ENCODE results near the gene SNAPIN. TPM values are rescaled to one million over a fixed set of nuclear protein-coding genes. Genes with fewer than 3 reads are reported as not detected.
"Not testable (repeated sequence)": the region's sequence is repeated elsewhere in the genome, so short reads cannot be mapped to it uniquely, and the experiment has no call there.

SNAPIN gene
- total RNA-seq, 1 donor from 2014 or later = 38.8 TPM

DNA sequence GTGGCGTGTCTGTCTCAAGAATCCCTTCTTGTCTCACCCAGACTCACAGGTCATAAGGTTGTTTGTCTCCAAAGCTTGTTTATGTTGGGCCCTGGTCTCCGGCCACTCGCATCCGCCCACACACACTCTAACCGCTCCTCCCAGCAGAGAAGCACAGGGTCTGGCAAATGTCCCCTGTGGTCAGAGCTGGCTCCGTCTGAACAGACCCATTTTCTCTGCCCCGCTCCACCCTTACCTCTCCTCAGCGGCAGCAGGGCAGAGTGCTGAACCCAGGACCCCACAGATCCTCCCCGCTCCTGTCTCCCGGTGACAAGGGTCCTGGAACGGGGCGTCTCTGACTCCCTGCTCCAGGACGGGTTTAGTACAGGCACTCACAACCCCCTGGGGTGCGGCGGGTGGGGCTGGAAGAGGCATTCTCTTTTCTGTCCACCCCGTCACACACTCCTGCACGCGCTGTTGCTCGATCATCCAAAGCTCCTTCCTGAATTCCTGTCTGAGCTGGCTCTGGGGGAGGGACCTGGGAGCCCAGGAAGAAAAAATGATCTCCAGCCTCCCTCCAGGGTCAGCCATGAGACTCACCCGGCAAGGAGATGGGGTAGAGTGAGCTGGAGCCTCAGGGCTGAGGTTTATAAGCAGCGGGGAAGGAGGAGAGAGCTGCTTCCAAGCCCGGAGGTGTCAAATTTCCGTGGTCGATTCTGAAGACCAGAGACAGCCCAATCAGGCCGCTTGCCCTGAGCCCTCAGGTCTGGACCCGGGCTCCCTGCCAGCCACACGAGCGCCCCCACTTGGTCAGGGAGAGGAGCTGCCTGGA is 31.4 kb upstream of the SNAPIN start, which contains the start of gene S100A13:
Gene S100A13, minus strand, starts transcription at position 602 of the 811 bp plus-strand sequence. CDS start 1,033 bp downstream, outside the sequence.
- peak; percentile 68 for DNase-seq (ENCODE audit: low spot score)

DNA sequence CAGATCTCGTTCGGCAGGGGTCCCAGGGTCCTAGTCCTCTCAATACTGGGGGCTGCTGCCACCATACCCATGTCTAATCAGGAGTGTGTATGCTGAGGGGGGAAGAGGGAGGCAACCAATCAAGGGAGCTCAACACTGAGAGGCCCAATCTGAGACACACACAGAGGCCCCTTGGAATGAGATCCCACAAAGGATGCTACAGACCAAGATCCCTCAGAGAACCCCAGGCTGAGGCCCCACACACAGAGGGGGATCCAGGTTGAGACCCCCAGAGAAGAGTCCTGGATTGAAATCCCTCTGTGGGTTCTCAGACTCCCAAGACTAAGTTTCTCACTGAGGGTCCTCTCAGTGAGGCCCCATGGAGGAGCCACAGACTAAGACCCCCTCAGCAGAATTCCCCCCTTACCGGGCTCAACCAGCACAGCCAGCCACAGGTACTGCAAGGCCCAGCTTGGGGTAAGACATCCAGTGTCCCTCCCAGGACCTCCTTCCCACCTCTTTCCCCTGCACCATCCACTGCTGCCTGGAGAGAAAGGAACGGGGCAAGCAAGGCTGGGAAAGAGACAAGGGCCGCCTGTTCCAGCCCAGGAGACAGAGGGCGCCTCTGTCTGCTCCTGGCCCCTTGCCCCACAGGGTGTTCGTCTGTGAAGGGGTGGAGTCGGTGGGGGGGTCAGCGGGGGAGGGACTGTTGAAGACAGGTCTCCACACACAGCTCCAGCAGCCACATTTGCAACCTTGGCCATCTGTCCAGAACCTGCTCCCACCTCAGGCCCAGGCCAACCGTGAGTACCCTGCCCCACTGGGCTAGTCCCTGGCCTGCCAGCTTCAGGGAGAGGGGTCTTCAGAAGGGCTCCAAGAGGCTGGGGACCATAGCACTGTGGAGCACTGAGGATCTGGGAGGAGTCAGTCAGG is 30.5 kb upstream of the SNAPIN start, which contains the start of gene S100A1:
Gene S100A1, plus strand, starts transcription at position 720 of the 912 bp plus-strand sequence. CDS start 2,088 bp downstream, outside the sequence.
- no peak for DNase-seq (ENCODE audit: low spot score)

DNA sequence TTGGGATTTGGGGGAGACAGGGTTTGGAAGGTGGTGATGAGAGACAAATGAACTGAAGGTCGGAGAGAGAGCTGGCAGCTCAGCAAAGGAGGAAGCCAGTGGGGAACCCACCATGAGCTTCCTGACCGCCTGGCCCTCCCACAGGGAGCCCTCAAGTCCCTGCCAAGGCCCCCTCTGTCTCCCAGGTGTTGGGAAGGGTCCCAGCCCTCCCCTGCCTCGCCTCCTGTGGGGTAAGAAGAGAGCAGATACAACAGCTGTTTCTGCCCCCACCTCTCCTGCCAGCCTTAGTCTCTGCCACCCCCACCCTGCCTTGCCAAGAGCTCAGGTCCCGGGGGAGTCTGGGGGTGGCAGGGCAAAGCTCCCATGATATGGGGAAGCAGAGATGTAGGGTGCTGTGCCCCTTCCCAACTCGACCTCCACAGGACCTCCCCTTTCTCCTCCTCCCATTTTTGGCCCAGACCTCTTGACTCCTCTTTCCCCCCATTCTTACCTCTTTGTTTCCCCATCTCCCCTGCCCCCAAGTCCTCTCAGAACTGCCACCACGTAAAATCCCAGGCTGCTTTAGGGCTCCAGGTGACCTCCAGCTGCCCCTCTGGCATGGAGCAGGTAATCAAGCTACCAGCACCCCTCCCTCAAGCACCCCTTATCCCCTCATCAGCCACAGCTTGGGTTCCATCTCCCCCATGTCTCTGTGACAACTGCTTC is 29.7 kb upstream of the SNAPIN start:
- DNase-seq (ENCODE audit: low spot score) = no peak

DNA sequence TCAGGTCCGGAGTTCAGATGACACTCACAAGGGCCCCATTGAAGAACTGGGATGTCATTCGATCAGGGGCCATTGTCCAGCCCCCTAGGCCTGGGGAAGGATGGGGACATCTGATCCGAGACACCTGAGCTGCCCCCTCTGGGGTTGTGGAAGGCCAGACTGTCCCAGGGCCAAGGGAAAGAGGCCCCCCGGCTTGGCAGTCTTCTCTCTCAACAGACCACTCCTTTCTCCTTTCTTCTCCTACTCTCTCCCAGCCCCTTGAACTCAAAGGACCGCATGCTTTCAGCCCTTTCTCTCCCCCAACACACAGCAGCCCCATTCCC is 29.2 kb upstream of the SNAPIN start:
- DNase-seq (ENCODE audit: low spot score) = no peak

DNA sequence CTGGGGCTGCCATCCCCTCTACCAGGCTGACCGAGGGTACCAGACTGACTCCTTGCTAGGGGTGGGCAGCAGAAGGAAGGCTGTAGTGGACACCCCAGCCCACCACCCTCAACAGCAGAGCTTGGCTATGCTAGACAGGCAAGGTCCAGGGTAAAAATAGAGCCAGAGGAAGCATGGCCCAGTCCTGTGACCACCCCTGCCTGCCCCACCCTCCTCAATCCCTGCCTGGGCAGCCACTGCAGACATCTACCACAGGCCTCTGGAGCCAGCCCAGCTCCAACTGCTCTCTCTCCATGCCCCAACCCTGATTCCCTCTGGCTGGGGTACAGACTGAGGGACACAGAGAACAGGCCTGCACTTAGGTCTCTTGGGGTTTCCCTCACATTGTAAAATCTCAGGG is 28.5 kb upstream of the SNAPIN start:
- DNase-seq (ENCODE audit: low spot score) = no peak

DNA sequence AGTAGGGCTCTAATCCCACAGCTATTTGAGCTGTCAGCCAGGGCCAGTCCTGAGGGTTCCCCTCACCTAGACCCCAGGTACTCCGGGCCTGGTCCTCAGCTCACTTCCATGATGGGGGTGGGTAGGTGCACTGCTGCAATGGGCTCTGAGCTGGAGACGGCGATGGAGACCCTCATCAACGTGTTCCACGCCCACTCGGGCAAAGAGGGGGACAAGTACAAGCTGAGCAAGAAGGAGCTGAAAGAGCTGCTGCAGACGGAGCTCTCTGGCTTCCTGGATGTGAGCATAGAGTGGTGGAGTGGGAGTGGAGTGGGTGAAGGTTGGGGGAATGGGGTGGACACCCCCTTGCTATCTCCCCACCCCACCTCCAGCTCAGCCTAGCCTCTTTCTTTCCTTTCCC is 28.1 kb upstream of the SNAPIN start:
- DNase-seq (ENCODE audit: low spot score) = no peak

DNA sequence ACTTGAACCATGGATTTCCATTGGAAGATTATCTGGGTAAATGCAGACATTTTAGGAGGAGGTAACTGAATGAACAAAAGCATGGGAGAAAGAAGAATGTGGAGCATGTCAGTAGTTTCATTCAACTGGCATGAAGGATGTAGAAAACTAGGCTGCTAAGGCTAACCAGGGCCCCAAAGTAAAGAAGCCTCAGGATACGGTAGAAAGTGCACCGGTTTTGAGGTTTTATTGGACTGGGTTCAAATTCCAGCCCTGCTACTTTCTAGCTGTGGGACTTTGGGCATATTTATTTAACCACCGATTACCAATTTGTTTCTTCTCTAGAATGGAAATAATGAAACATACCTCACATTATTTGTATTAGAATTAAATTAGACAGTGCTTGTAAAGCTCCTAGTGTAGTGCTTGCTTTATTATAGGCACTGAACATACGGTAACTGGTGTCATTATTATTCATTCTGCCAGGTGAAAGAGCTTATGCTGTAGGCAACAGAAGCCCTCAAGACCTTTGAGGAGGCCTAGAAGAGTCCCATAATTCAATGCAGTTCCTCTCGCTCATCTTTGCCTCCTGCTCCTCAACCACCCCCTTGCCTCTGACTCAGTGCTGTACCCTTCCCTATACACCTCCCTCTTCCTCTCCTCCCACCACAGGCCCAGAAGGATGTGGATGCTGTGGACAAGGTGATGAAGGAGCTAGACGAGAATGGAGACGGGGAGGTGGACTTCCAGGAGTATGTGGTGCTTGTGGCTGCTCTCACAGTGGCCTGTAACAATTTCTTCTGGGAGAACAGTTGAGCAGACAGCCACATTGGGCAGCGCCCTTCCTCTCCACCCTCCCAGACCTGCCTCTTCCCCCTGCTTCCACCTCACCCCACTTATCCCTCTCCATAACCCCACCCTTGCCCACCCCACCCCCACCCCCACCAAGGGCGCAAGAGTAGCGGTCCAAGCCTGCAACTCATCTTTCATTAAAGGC is 27.2 kb upstream of the SNAPIN start:
- DNase-seq (ENCODE audit: low spot score) = no peak

DNA sequence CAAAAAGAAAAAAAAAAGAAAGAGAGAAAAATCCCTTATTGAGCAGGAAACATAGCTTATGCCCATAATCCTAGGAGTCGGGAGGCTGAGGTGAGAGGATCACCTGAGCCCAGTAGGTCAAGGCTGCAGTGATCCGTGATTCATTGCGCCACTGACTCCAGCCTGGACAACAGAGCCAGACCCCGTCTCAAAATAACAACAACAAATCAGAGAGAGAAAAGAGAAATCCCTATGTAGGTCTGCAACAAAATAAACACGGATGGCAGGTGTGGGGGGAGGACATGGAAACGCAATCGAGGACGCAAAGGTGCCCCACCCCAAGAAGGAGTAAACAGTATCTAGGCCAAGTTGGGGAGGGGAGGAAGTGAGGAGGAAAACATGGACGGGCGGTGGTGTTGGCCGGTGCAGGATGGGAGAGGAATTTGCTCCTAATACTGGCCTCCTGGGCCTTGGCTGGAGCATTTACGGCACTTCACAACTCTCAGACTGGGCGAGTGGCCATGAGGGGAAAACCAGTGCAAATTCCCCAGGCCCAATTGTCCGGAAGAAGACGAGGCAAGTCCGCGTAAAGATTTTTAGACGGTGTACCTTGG is 25.2 kb upstream of the SNAPIN start:
- DNase-seq (ENCODE audit: low spot score) = no peak

DNA sequence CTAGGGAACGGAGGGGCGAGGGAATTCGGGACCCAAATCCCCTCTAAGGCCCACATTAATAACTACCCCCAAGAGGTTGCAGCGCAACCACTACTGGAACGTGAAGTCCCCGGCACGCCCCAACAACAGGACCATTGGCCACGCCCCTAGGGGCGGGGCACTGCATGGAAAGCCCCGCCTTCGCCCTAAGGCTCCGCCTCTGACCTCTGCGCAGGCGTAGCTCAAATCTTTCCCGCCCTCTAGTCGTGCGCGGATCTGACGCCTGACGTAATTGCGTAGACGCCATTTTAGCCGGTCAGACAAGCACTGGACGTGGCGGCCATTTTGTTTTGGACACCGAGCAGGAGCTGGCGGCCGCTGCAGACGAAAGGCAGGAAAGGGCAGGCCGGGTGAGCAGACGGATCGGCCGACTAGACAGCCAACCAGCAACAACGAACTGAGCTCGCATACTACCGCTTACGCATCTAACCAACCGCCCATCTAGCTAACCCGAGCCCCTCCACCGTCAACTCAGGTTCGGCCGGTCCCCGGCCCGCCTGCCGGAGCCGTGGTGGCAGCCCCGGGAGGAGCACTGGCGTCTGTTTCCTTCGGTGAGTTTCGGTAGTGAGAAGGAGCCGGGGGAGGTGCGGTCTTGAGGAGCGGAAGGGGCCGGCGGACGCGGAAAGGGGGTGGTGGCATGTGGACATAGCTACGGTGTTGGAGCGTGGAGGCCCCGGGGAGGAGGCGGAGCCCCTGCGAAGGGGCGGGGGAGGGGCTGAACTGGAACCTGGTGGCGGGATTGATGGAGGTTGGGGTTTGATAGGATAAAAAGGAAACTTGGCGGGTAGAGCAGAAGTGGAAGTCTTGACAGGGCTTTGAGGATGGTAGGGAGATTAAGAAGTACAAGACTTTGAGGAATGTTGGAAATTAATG is 24.5 kb upstream of the SNAPIN start, which contains the start of gene CHTOP:
Gene CHTOP, plus strand, starts transcription at position 313 of the 912 bp plus-strand sequence. CDS start 2,523 bp downstream, outside the sequence.
- peak; percentile 98 for DNase-seq (ENCODE audit: low spot score)

DNA sequence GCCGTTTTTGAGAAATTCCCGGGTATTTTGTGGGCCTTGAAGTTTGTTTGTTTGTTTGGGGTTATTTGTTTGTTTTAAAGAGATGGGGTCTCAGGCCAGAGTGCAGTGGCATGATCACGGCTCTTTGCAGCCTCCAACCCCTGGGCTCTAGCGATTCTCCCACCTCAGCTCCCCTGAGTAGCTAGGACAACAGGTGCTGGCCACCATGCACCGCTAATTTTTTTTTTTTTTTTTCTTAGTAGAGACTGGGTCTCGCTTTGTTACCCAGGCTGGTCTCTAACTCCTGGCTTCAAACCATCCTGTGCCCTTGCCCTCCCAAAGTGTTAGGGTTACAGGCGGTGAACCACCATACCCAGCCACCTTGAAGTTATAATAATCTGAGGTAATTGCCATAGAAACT is 22.6 kb upstream of the SNAPIN start:
- no peak for DNase-seq (ENCODE audit: low spot score)

DNA sequence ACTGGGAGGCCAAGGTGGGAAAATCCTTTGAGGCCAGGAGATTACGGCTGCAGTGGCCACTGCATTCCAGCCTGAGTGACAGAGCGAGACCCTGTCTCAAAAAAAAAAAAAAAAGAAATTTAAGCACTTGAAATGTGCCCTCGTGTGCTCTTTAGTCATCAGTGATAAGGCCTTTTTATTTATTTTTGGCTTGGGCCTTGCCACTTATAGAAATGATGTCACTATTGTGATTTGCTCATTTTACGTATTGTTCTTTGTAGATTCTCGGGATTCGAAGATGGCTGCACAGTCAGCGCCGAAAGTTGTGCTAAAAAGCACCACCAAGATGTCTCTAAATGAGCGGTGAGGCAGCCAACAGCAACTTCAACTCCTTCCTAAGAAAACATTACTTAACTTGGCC is 22.2 kb upstream of the SNAPIN start:
- no peak for DNase-seq (ENCODE audit: low spot score)

DNA sequence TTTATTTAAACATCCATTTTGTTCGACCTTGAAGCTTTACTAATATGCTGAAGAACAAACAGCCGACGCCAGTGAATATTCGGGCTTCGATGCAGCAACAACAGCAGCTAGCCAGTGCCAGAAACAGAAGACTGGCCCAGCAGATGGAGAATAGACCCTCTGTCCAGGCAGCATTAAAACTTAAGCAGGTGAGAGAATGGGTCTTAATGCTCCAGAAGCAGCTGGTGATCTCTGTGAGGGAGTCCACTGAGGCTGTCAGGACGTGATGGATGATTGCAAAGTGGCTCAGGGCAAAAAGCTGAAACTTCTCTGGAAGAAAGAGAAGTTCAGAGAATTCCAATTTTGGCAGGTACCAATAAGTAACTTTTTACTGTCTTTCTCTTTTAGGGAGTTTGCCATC is 20.2 kb upstream of the SNAPIN start:
- no peak for DNase-seq (ENCODE audit: low spot score)

DNA sequence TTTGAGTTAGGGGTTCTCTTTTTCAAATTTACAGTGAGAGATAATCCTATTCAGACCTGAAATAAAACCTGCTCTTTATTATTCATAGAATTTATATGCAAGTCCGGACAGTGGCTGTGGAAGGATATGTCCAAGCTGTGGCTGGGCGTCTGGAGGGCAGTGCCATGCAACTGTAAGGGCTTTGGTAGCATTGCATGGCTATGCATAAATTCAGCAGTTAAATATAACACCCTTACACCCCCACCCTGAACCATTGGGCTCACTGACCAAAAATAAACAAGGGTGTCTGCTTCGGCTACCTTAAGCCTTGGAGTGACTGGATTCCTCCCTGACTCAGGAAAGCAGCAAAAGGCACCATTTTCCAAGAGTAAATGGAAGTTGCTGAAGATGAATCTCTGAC is 19.2 kb upstream of the SNAPIN start:
- no peak for DNase-seq (ENCODE audit: low spot score)

DNA sequence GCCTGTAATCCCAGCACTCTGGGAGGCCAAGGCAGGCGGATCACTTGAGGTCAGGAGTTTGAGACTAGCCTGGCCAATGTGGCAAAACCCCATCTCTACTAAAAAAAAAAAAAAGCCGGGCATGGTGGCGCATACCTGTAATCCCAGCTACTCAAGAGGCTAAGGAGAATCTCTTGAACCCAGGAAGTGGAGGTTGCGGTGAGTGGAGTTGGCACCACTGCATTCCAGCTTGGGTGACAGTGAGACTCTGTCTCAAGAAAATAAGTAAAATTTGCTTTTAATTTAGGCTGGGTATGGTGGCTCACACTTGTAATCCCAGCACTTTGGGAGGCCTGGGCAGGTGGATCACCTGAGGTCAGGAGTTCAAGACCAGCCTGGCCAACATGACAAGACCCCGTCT is 18.3 kb upstream of the SNAPIN start:
- not testable (repeated sequence) for DNase-seq (ENCODE audit: low spot score)

DNA sequence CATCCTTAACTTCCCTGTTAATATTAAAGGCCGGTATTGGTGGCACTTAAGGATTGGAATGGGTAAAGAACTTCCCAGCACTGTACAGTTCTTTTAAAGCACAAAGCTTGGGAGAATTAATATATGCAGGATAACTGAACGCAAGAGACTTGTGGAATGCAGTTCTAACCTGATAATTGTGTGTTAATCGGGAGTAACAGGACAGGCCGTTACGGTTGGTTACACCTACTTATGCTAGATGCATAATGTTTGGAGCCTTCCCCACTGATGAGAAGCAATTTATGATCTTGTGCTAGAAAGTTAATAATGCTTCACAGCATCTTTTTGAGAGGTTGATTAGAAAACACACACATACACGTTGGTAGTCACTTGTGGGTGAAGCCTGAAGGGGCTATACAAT is 17.6 kb upstream of the SNAPIN start:
- no peak for DNase-seq (ENCODE audit: low spot score)

DNA sequence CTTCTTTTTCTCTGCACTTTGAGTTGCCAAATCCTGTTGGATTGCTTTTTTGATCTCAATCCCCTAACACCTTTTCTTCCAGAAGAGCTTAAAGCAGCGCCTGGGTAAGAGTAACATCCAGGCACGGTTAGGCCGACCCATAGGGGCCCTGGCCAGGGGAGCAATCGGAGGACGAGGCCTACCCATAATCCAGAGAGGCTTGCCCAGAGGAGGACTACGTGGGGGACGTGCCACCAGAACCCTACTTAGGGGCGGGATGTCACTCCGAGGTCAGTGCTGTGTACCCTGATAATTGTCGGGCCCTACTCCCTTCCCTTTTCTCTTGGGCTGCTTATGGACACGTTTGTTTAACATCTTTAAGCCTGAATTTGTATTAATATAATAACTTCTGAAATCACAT is 16.3 kb upstream of the SNAPIN start:
- no peak for DNase-seq (ENCODE audit: low spot score)

DNA sequence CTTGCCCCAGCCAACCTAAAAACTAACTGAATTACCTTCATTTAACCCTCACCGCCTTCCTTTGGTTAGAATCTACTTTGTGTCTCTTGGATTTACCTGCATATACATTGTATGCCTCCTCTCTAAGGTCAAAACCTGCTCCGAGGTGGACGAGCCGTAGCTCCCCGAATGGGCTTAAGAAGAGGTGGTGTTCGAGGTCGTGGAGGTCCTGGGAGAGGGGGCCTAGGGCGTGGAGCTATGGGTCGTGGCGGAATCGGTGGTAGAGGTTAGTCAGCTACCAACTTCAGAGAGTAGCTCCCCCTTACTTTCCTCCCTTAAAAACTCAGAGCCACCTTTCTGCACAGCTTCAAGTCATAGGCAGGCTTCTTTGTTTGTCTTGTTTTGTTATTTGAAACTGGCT is 15.4 kb upstream of the SNAPIN start:
- no peak for DNase-seq (ENCODE audit: low spot score)

DNA sequence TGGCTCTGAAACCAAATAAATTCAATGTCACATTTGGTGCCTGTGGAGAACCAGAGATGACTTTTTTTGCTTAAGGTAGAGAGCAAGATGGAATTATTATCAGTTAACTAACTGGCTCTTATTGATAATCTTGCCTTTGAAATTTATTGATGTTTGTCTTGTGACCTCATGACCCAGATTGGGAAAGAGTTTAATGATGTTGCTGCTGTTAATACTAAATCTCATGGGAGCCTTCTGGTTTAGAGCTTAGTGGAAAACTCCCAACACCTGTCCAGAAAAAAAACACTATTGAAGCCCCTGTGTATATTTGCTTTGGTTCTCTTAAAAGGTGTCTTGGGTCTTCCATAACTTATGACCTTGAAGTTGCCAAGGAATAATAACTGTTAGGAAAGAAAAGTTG is 14.7 kb upstream of the SNAPIN start:
- DNase-seq (ENCODE audit: low spot score) = no peak

DNA sequence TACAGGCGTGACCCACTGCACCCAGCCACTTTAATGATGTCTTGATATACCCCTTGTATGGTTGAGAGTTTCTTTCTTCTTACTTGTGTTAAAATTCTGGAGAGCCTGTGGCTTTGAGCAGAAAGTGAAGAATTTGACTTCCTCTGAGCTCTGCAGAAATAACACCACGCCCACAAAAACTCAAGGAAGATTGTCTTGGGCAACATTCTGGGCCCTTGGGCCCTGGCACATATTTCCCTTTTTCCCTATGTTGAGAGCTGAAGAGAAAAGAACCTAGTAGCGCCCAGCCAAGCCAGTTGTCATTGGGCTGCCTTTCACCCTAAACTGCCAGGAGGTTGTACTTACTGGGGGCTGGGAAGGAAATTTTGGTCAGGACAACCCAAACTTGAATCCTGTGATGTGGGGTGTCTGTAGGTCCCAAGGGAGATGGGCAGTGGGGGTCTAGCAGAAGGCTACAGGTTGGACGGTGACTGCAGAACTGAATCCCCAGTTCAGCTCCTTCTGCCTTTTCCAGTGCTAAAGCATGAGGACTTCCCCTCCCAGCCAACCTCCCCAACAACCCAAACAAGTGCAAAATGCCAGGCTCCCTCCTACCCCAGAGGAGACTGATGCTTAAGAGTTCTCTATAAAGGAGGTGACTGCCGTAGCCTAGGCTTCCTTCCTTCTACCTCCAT is 11.7 kb upstream of the SNAPIN start:
- no peak for DNase-seq (ENCODE audit: low spot score)
